ENCODE data around the gene ITPR1.

DNA sequence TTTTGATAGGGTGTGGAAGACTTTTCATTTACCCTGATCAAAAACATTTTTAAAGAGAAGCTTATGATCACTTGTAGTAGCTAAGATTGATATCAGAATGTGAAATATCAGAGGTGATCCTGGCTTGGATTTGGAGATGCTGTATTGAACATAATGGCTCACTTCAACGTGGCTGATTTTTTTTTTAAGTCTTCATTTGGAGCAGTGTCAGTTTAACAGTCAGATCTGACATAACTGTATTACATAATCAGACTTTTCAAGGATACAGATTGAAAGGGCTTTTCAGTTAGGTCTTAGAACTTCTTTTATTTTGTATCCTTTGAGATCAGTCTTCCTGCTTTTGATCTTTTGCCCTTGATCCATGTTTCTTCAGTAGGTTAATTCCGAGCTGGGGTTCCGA, 98.5 kb downstream of the ITPR1 start:
- TF ChIP-seq TCF7L2 (IDR thresholded peaks at IDR 0.05; ENCODE audit: low read depth, low read length) (no peak), SIN3A (IDR thresholded peaks at IDR 0.05; ENCODE audit: borderline replicate concordance, insufficient read depth, low read depth, low read length) (no peak), POLR2AphosphoS5 (IDR thresholded peaks at IDR 0.05; ENCODE audit: low read depth, low read length) (no peak)
- TF ChIP-seq, protein P1, sequence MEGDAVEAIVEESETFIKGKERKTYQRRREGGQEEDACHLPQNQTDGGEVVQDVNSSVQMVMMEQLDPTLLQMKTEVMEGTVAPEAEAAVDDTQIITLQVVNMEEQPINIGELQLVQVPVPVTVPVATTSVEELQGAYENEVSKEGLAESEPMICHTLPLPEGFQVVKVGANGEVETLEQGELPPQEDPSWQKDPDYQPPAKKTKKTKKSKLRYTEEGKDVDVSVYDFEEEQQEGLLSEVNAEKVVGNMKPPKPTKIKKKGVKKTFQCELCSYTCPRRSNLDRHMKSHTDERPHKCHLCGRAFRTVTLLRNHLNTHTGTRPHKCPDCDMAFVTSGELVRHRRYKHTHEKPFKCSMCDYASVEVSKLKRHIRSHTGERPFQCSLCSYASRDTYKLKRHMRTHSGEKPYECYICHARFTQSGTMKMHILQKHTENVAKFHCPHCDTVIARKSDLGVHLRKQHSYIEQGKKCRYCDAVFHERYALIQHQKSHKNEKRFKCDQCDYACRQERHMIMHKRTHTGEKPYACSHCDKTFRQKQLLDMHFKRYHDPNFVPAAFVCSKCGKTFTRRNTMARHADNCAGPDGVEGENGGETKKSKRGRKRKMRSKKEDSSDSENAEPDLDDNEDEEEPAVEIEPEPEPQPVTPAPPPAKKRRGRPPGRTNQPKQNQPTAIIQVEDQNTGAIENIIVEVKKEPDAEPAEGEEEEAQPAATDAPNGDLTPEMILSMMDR (IDR thresholded peaks at IDR 0.05), result no peak
- TF ChIP-seq, protein P2, sequence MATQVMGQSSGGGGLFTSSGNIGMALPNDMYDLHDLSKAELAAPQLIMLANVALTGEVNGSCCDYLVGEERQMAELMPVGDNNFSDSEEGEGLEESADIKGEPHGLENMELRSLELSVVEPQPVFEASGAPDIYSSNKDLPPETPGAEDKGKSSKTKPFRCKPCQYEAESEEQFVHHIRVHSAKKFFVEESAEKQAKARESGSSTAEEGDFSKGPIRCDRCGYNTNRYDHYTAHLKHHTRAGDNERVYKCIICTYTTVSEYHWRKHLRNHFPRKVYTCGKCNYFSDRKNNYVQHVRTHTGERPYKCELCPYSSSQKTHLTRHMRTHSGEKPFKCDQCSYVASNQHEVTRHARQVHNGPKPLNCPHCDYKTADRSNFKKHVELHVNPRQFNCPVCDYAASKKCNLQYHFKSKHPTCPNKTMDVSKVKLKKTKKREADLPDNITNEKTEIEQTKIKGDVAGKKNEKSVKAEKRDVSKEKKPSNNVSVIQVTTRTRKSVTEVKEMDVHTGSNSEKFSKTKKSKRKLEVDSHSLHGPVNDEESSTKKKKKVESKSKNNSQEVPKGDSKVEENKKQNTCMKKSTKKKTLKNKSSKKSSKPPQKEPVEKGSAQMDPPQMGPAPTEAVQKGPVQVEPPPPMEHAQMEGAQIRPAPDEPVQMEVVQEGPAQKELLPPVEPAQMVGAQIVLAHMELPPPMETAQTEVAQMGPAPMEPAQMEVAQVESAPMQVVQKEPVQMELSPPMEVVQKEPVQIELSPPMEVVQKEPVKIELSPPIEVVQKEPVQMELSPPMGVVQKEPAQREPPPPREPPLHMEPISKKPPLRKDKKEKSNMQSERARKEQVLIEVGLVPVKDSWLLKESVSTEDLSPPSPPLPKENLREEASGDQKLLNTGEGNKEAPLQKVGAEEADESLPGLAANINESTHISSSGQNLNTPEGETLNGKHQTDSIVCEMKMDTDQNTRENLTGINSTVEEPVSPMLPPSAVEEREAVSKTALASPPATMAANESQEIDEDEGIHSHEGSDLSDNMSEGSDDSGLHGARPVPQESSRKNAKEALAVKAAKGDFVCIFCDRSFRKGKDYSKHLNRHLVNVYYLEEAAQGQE (IDR thresholded peaks at IDR 0.05; ENCODE audit: insufficient read depth in 1 of 2, low read depth in 2 of 2, low read length in 1 of 2), result no peak

Data from Panc1 (cell line).